ENCODE measurements around the gene DCAF8L2.
"Not testable (repeated sequence)": the region's sequence is repeated elsewhere in the genome, so short reads cannot be mapped to it uniquely, and the experiment has no call there.

DCAF8L2 gene

DNA sequence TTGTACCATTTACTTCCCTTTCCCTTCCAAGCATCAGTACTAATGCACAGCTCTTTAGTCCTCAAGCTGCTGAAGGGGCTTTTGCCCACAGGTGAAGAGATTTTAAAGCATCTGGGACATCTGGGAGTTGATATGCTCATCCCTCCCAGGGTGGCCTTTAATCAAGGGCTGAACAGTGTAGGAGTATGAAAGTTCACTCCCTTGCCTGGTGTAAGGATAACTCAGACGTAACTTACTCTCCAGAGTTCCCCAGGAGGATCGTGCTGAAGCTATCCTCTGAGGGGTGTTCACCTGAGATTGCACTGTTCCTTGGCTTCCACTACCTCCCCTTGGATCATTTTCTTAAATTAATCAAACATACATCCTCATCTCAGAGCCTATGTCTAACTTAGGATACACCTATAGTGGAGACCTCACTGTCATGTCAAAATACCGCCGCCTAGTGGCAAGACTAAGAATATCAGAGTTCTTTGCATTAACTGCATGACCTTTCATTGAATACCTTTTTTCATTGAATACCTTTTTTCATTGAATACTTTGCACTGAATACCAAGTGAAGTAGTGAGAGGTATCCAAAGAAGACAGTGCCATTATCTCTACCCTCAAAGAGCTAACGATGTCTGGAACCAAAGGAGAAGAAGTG lies 93.5 kb downstream of the DCAF8L2 start:
- not testable (repeated sequence) for H3K27ac Mint-ChIP-seq (ENCODE audit: low read depth); H3K36me3 Mint-ChIP-seq (ENCODE audit: insufficient read depth); H3K4me3 Mint-ChIP-seq; ATAC-seq (replicated peaks; ENCODE audit: extremely low read depth, poor library complexity, severe bottlenecking); H3K4me1 Mint-ChIP-seq; H3K27me3 Mint-ChIP-seq; H3K9me3 Mint-ChIP-seq; DNase-seq (ENCODE audit: low spot score in 2 of 2)

DNA sequence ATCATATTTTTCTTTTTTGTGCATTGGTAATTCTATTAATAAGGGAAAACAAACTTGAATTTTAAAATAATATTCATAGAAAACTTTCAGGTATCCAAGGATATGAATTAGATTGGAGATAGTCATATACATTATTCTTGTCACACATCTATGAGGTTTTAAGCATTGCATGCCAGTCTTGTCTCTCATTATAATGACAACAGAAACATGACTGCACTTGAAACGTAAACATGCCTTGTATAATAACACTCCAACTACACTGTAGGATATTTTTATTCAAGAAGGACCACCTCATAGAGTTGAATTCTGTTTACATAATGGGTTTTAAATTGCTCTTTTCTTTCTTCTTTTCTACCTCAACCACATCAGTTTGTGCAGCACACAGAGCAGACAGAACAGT lies 104.5 kb downstream of the DCAF8L2 start:
- Mint-ChIP-seq H3K27me3 (no peaks in the 10 kb centered on the region), H3K36me3 (ENCODE audit: insufficient read depth) (no peaks in the 10 kb centered on the region), H3K4me1 (no peaks in the 10 kb centered on the region), H3K9me3 (peaks cover 6% of the 10 kb centered on the region), H3K27ac (ENCODE audit: low read depth) (no peak overlapping the region), H3K4me3 (no peak overlapping the region)
- no peak for ATAC-seq (replicated peaks; ENCODE audit: extremely low read depth, poor library complexity, severe bottlenecking)
- no peak for DNase-seq (ENCODE audit: low spot score in 2 of 2)

DNA sequence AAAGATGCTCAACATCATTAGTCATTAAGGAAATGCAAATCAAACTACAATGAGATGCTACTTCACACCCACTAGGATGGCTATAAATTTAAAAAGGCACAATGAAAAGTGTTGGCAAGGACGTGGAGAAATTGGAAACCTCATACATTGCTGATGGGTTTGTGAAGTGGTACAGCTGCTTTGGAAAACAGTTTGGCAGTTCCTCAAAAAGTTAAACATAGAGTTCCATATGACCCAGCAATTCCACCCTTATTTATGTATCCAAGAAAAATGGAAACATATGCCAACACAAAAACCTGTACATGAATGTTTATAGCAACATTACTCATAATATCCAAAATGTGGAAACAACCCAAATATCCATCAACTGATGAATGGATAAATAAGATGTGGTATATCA lies 116.4 kb downstream of the DCAF8L2 start:
- DNase-seq (ENCODE audit: low spot score in 2 of 2): no peak
- Mint-ChIP-seq H3K27ac (ENCODE audit: low read depth) (no peak overlapping the region), H3K9me3 (peaks cover 11% of the 10 kb centered on the region), H3K4me3 (no peak overlapping the region), H3K36me3 (ENCODE audit: insufficient read depth) (no peaks in the 10 kb centered on the region), H3K4me1 (no peaks in the 10 kb centered on the region), H3K27me3 (no peaks in the 10 kb centered on the region)
- no peak for ATAC-seq (replicated peaks; ENCODE audit: extremely low read depth, poor library complexity, severe bottlenecking)

DNA sequence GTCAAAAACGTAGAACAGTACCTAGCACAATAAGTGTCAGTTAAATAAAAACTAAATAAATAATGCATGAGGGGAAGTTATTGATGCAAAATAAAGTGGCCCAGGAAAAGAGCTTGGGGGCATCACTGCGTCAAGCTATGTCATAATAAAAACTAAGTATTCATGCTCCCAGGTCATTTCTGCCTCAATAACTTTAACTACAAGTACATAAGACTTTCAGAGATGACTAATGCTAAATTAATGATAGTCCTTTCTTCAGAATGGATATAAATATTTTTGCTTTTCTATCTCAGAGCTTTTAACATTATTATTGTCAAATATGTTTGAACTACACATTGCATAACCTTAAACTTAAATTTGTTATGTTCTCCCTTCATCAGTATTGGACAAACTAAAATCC lies 125.5 kb downstream of the DCAF8L2 start:
- no peaks in the 10 kb centered on the region for H3K36me3 Mint-ChIP-seq (ENCODE audit: insufficient read depth)
- peaks cover 5% of the 10 kb centered on the region for H3K9me3 Mint-ChIP-seq
- no peaks in the 10 kb centered on the region for H3K4me1 Mint-ChIP-seq
- no peak for DNase-seq (ENCODE audit: low spot score in 2 of 2)
- no peak overlapping the region for H3K4me3 Mint-ChIP-seq
- no peak overlapping the region for H3K27ac Mint-ChIP-seq (ENCODE audit: low read depth)
- no peak for ATAC-seq (replicated peaks; ENCODE audit: extremely low read depth, poor library complexity, severe bottlenecking)
- no peaks in the 10 kb centered on the region for H3K27me3 Mint-ChIP-seq

DNA sequence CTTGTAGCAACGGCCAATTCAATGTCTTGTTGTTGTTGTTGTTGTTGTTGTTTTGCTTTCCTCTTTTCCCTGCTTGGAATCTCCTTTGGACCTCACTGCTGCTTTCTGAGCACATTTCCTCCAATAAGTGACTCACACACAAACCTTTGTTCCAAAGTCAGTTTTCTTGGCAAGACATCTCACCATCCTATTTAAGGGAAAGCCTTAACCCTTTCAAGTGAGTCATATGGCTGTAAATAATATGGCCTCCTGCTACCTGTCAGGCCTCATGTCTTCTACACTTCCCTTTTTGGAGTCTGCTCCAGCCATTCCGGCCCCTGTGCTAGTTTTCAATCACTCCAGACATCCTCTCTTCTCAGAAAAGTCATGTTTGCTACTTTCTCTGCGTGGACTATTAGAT lies 138.1 kb downstream of the DCAF8L2 start:
- no peaks in the 10 kb centered on the region for H3K4me1 Mint-ChIP-seq
- H3K27me3 Mint-ChIP-seq: no peaks in the 10 kb centered on the region
- DNase-seq (ENCODE audit: low spot score in 2 of 2) (no peak), ATAC-seq (replicated peaks; ENCODE audit: extremely low read depth, poor library complexity, severe bottlenecking) (no peak)
- H3K4me3 Mint-ChIP-seq: no peak overlapping the region
- H3K27ac Mint-ChIP-seq (ENCODE audit: low read depth): no peak overlapping the region
- H3K9me3 Mint-ChIP-seq: peaks cover 11% of the 10 kb centered on the region
- no peaks in the 10 kb centered on the region for H3K36me3 Mint-ChIP-seq (ENCODE audit: insufficient read depth)

DNA sequence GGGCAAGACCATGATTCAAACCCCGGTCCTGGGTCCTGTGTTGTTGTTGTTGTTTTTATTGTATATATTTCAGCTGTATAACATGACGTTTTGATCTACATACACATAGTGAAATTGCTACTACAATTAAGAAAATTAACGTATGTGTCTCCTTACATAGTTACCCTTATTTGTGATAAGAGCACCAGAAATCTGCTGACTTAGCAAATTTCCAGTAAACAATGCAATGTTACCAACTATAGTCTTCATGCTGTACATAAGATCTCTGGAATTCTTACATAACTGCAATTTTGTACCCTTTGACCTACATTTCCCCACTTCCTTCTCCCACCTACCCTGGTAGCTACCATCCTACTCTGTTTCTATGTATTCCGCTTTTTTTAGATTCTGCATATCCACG lies 141.8 kb downstream of the DCAF8L2 start:
- Mint-ChIP-seq H3K9me3 (peaks cover 11% of the 10 kb centered on the region), H3K4me3 (no peak overlapping the region), H3K4me1 (no peaks in the 10 kb centered on the region), H3K27ac (ENCODE audit: low read depth) (no peak overlapping the region), H3K27me3 (no peaks in the 10 kb centered on the region), H3K36me3 (ENCODE audit: insufficient read depth) (no peaks in the 10 kb centered on the region)
- DNase-seq (ENCODE audit: low spot score in 2 of 2) (no peak), ATAC-seq (replicated peaks; ENCODE audit: extremely low read depth, poor library complexity, severe bottlenecking) (no peak)

DNA sequence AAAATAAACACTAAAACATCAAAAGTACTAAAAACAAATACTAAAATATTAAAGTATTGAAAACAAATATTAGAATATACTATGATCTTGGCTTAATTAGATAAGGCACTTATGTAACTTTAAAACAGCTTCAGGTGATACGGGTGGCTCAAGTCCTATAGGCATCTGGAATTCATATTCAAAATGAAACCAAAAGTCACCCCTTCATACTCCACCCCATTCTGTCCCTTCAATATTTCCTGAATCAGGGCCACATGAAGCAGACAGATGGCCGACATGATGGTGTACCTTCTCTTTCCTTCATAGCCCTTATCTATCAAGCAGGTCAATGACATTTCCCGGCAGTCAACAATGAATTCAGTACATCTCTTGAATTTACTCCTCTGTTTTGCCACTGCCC lies 145.8 kb downstream of the DCAF8L2 start:
- ATAC-seq (replicated peaks; ENCODE audit: extremely low read depth, poor library complexity, severe bottlenecking): no peak
- no peaks in the 10 kb centered on the region for H3K36me3 Mint-ChIP-seq (ENCODE audit: insufficient read depth)
- H3K4me1 Mint-ChIP-seq: no peaks in the 10 kb centered on the region
- no peak overlapping the region for H3K4me3 Mint-ChIP-seq
- no peak overlapping the region for H3K27ac Mint-ChIP-seq (ENCODE audit: low read depth)
- no peak for DNase-seq (ENCODE audit: low spot score in 2 of 2)
- no peaks in the 10 kb centered on the region for H3K27me3 Mint-ChIP-seq
- peaks cover 27% of the 10 kb centered on the region for H3K9me3 Mint-ChIP-seq

DNA sequence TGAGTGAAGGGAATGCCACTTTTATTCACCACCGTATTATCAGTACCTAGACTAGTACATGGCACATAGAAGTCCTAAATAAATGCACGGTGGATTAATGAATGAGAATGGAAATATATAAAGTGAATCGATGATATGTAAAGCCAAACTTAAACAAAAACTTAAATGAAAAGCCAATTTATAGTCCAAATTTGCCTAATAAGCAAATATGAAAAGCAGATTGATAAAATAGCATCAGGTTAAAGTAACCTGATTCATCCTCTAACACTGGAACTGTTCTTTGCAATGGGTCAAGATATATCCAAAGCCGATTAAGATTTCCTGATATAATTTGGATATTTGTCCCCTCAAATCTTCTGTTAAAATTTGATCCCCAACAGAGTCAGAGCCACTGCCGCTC lies 150.8 kb downstream of the DCAF8L2 start:
- no peaks in the 10 kb centered on the region for H3K27me3 Mint-ChIP-seq
- no peak overlapping the region for H3K27ac Mint-ChIP-seq (ENCODE audit: low read depth)
- H3K9me3 Mint-ChIP-seq: peaks cover 22% of the 10 kb centered on the region
- ATAC-seq (replicated peaks; ENCODE audit: extremely low read depth, poor library complexity, severe bottlenecking) (no peak), DNase-seq (ENCODE audit: low spot score in 2 of 2) (no peak)
- no peaks in the 10 kb centered on the region for H3K36me3 Mint-ChIP-seq (ENCODE audit: insufficient read depth)
- no peaks in the 10 kb centered on the region for H3K4me1 Mint-ChIP-seq
- no peak overlapping the region for H3K4me3 Mint-ChIP-seq

DNA sequence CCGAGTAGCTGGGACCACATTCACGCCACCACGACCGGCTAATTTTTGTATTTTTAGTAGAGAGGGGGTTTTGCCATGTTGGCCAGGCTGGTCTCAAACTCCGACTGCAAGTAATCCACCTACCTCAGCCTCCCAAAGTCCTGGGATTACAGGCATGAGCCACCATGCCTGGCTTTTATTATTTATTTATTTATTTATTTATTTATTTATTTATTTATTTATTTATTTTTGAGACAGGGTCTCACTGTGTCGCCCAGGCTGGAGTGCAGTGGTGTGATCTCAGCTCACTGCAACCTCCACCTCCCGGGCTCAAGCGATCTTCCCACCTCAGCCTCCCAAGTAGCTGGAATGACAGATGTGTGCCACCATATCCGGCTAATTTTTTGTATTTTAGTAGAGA lies 153.4 kb downstream of the DCAF8L2 start:
- H3K36me3 Mint-ChIP-seq (ENCODE audit: insufficient read depth); DNase-seq (ENCODE audit: low spot score in 2 of 2); H3K27me3 Mint-ChIP-seq; H3K4me3 Mint-ChIP-seq; H3K27ac Mint-ChIP-seq (ENCODE audit: low read depth); H3K4me1 Mint-ChIP-seq; ATAC-seq (replicated peaks; ENCODE audit: extremely low read depth, poor library complexity, severe bottlenecking): not testable (repeated sequence)
- peaks cover 29% of the 10 kb centered on the region for H3K9me3 Mint-ChIP-seq

DNA sequence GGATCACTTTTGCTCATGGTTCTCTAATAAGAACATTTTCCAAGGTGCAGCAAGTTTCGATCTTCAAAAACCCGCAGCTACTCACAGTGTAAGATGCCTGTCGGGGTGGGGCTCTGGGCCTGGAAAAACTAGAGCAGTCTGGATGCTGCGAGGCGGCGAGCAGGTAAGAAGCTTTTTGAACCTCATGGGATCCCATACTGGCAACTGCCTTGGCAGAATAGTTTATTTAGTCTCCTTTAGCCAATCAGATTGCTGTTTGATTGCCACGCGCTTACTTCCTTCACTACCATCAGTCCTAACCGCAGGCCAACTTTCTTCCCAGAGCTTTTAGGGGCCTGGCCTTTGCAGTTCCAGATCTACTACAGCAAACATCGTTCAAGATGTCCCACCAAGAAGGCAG lies 156.4 kb downstream of the DCAF8L2 start:
- H3K9me3 Mint-ChIP-seq: peaks cover 15% of the 10 kb centered on the region
- DNase-seq (ENCODE audit: low spot score in 2 of 2): no peak

DNA sequence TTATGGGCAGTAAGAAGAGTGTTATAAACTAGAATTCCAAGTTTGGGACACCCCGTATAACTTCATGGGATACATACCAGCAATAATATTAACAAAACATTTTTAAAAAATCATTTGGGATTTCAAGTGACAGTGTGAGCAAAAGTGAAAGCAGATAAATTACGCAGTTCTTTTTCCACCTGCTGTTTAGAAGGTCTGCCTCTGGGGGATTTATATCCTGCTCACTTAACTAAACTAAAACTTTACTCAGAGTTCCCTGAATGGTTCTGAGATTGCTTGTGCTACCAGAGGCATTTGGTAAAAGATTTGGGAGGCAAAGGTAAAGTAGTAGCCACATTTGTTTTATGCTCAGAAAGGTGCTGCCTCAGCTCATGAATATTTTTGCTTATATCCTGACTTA lies 160.2 kb downstream of the DCAF8L2 start:
- not testable (repeated sequence) for ATAC-seq (replicated peaks; ENCODE audit: extremely low read depth, poor library complexity, severe bottlenecking); H3K36me3 Mint-ChIP-seq (ENCODE audit: insufficient read depth); H3K27me3 Mint-ChIP-seq; DNase-seq (ENCODE audit: low spot score in 2 of 2); H3K4me1 Mint-ChIP-seq; H3K4me3 Mint-ChIP-seq; H3K27ac Mint-ChIP-seq (ENCODE audit: low read depth)
- H3K9me3 Mint-ChIP-seq: peaks cover 18% of the 10 kb centered on the region

More for the DNA sequence above, 156.4 kb downstream of the DCAF8L2 start:
- Mint-ChIP-seq H3K27ac (ENCODE audit: low read depth) (no peak overlapping the region), H3K4me1 (no peaks in the 10 kb centered on the region), H3K27me3 (no peaks in the 10 kb centered on the region), H3K36me3 (ENCODE audit: insufficient read depth) (no peaks in the 10 kb centered on the region), H3K4me3 (no peak overlapping the region)
- ATAC-seq (replicated peaks; ENCODE audit: extremely low read depth, poor library complexity, severe bottlenecking): no peak

DNA sequence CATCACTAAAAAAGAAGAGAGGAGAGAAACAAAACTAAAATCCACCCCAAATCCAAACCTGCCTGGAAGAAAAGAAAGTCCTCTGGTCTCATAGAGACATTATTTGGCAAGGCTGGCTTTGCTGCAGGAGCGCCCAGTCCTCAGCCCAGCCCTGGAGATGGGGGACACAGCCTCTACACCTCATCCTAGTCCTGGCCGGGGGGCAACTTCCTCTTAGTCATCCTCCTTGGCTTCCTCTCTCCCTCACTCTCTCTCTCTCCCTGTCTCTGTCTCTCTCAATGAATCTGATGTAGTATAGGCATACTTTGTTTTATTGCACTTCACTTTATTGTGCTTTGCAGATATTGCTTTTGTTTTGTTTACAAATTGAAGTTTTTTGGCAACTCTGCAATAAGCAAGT lies 161.8 kb downstream of the DCAF8L2 start:
- ATAC-seq (replicated peaks; ENCODE audit: extremely low read depth, poor library complexity, severe bottlenecking): no peak
- no peaks in the 10 kb centered on the region for H3K36me3 Mint-ChIP-seq (ENCODE audit: insufficient read depth)
- H3K9me3 Mint-ChIP-seq: peaks cover 19% of the 10 kb centered on the region
- no peaks in the 10 kb centered on the region for H3K27me3 Mint-ChIP-seq
- DNase-seq (ENCODE audit: low spot score in 2 of 2): no peak
- H3K27ac Mint-ChIP-seq (ENCODE audit: low read depth): no peak overlapping the region
- no peak overlapping the region for H3K4me3 Mint-ChIP-seq
- H3K4me1 Mint-ChIP-seq: no peaks in the 10 kb centered on the region

DNA sequence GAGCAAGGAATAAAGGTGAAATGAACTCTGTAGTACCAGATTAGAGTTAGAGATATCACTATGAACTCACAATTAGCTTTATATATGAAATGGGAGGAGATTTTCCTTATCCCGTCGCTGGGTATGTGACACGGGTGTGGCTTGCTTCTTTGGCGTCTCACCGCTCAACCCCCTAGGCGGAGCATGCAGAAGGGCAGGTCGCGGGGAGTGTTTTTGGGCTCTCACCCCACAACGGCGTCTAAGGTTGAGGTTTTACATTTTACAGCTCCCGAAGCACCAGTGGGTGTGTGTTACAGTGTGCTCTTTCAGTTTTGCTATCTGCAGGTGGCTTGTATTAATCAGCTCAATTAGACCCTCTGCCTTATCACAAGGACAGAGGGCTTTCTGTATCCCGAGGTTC lies 175.6 kb downstream of the DCAF8L2 start:
- Mint-ChIP-seq H3K27me3 (no peaks in the 10 kb centered on the region), H3K9me3 (peaks cover 8% of the 10 kb centered on the region), H3K4me1 (no peaks in the 10 kb centered on the region), H3K36me3 (ENCODE audit: insufficient read depth) (no peaks in the 10 kb centered on the region), H3K27ac (ENCODE audit: low read depth) (no peak overlapping the region), H3K4me3 (no peak overlapping the region)
- DNase-seq (ENCODE audit: low spot score in 2 of 2) (no peak), ATAC-seq (replicated peaks; ENCODE audit: extremely low read depth, poor library complexity, severe bottlenecking) (no peak)

DNA sequence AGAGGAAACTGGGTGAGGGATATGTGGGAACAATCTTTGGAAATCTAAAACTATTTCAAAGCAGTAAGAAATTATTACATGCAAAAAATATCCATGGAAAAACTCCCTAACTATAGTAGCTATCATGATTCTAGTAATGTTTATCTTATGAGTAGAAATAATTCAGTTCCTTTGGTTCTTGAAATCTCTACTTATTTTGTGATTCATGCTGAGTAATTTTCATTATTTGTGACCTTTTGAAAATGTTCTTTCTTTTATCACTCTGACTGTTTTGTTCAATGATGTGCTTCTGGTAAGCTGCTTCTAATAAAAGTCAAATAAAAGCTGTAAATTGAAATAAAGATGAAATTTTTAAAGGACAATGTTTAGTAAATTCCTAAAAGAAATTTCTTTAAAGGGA lies 177.2 kb downstream of the DCAF8L2 start:
- Mint-ChIP-seq H3K9me3 (peaks cover 15% of the 10 kb centered on the region), H3K27ac (ENCODE audit: low read depth) (no peak overlapping the region), H3K4me3 (no peak overlapping the region), H3K27me3 (no peaks in the 10 kb centered on the region), H3K36me3 (ENCODE audit: insufficient read depth) (no peaks in the 10 kb centered on the region), H3K4me1 (no peaks in the 10 kb centered on the region)
- ATAC-seq (replicated peaks; ENCODE audit: extremely low read depth, poor library complexity, severe bottlenecking): no peak
- no peak for DNase-seq (ENCODE audit: low spot score in 2 of 2)

All from central memory CD8-positive, alpha-beta T cell (primary cell).